Kidney capillary endothelial cell (primary cell): Measurements from ENCODE around the gene GOPC.
"Not testable (repeated sequence)": the region's sequence is repeated elsewhere in the genome, so short reads cannot be mapped to it uniquely, and the experiment has no call there.

Experiments
- DNase-seq: peaks from one replicate; pipeline ENCODE4 v3.0.0-alpha.2; 2018; ENCODE audit warnings: low spot score

GOPC gene

GRCh38 chr6:117548797-117549301 is 53.5 kb downstream of the GOPC start:
- peak; percentile 89 for DNase-seq

DNA sequence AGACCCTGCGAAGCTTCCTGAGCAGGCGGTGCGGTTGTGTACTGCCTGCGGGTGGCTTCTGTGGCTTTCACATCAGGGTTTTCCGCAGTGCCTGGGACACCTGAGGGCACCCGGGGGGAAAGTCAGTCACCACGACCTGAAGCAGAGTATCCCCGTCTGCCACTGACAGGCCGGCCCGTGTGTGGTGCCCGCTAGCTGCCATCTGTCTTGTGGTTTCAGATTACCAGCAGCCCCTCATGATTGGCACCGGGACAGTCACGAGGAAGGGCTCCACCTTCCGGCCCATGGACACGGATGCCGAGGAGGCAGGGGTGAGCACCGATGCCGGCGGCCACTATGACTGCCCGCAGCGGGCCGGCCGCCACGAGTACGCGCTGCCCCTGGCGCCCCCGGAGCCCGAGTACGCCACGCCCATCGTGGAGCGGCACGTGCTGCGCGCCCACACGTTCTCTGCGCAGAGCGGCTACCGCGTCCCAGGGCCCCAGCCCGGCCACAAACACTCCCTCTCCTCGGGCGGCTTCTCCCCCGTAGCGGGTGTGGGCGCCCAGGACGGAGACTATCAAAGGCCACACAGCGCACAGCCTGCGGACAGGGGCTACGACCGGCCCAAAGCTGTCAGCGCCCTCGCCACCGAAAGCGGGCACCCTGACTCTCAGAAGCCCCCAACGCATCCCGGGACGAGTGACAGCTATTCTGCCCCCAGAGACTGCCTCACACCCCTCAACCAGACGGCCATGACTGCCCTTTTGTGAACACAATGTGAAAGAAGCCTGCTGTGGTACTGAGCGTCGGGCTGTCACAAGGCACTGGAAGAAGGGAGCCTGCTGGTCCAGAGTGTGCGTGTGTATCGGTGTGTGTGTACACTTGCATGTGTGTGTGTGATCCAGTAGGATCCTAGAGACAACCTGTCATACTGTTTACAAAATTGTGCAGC is 54.4 kb downstream of the GOPC start:
- no peak for DNase-seq

DNA sequence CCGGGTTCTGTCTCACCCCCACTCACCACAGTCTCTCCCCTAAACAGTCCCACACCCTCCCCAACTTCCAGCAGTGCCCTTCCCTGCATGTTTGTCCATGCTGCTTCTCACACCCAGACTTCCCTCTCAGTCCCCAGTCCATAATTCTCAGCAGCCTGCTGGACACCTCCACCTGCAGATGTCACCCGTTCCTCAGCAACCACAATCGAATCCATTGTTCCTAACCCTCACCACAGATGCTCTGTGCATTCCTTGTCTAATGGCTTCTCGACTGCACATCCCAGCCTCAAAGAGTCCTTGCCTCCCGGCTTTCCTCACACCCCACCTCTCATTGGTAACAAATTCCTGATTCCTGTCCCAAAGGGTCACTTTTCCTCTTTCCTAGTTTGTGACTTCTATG is 55.6 kb downstream of the GOPC start:
- no peak for DNase-seq

DNA sequence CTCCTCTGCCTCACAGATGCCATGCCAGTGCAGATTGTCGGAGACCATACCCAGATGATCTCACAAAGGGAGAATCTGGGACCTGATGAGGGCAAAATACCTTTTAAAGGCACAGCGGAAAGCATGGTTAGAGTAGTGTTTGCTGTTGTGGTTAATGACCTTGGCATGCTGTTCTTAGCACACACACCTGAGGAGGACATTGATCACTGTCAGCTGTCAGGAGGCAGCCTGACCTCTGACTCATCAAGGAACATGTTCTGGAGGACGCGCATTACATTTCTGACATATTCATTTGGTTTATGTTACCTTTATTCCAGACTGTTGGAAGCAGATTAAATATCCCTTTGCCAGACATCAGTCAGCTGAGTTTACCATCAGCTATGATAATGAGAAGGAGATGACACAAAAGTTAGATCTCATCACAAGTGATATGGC is 57.1 kb downstream of the GOPC start:
- no peak for DNase-seq

DNA sequence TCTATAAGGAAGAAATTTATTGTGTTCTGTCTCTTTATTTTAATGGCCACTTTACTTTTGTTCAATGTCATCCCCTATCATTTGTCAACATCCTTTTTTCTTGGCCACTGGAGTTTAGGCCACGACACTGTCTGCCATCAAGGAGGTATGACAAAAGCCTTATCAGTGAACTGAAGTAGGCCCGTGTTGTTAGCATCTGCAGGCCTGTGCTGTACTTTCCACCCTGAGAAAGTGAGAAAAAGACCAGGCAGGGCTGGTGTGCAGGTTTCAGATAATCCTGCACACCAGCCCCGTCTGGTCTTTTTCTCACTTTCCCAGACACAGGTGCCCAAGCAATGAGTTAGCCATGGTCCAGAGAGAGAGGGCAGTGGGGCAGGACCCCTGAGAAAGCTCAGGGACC is 57.6 kb downstream of the GOPC start:
- no peak for DNase-seq

DNA sequence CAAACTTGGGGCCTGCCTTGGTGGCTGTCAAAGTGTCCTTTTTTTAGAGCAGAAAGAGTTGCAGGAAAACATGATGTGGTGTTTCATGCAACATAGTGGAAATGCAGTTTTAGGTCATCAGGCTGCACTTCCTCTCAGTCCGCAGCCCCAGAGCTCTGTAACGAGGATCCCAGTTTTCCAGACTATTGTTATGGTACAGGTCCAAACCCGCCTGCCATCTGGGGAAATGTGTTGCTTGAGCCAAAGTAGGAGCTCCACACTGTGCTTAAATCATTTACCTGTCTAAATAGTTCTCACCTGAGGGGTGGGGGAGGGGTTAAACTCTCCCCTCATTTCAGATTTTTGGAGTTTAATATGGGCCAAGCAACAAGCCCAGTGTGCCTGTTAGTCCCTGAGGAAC is 59.8 kb downstream of the GOPC start:
- no peak for DNase-seq

GRCh38 chr6:117540670-117541069 is 61.6 kb downstream of the GOPC start:
- DNase-seq, result no peak

DNA sequence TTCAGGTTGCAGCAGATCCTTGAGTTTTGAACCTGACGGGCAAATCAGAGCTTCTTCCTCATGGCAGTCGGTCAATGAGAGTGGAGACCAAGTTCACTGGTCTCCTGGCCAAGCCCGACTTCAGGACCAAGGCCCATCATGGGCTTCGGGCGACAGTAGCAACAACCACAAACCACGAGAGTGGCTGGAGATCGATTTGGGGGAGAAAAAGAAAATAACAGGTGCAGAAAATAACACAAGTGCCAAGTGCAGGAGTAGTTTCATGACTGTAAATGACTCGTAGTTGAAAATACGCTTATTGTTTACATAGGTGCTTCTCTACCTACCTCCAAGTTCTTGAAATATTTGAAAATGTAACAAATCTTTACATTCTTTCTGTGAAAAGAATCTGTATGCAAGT is 63.7 kb downstream of the GOPC start:
- DNase-seq, result no peak

GRCh38 chr6:117536317-117536716 is 66.0 kb downstream of the GOPC start:
- DNase-seq, result no peak

GRCh38 chr6:117534974-117535373 is 67.3 kb downstream of the GOPC start:
- peak; percentile 32 for DNase-seq

DNA sequence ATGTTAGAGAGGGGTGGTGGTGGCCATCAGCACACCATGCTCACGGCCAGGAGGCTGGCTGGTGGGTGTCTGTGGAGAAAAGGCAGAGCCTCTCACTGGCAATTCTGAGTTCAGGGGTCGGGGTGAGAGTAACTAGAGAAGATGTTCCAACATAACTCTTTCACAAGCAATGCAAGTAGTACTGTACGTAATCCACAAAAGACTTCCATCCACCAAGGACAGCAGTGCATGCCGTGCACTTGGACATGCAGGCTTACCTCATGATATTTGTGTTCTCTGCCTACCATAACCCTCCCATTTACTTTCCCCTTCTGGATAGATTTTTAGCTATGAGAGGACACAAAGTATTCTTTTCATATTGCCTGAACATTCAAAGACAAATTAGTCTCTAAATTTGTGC is 68.5 kb downstream of the GOPC start:
- no peak for DNase-seq

DNA sequence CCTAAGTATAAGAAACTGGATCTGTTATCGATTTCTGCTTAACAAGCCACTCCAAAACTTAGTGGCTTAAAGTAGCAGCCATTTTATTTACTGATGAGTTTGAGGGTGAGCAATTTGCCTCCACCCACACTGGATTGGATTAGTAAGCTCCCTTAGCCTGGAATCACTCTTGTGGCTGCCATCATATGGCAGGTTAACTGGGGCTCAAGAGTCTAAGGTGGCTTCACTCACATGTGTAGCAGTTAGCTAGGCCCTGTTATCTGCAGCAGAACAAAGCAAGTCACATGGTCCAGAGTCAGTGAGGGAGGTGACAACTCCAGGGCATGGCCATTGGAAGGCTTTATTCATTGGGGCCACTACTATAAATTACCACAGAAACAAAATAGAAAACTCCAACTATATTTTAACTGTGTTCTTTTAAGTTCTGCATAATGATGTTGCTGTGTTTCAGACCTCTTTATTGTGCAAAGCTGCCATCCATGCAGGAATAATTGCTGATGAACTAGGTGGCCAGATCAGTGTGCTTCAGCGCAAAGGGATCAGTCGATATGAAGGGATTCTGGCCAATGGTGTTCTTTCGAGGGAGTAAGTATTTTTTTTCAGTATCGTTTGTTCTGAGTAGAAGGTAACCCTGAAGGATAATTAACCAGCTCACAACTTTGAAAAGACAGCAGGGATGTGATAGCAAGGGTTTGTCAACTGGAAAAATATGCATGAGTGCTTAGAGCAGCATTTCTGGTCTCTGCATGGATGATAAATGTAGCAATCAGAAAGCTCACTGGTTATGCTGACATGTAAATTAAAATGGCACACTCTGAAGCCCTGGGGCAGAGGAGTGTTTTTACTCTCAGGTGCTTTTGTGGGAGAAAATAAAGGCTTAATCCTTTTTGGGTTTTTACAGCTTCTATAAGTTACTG is 70.2 kb downstream of the GOPC start:
- DNase-seq, result no peak

- DNase-seq, result no peak
Observed at GRCh38 chr6:117531346-117531745, 71.0 kb downstream of the GOPC start.

DNA sequence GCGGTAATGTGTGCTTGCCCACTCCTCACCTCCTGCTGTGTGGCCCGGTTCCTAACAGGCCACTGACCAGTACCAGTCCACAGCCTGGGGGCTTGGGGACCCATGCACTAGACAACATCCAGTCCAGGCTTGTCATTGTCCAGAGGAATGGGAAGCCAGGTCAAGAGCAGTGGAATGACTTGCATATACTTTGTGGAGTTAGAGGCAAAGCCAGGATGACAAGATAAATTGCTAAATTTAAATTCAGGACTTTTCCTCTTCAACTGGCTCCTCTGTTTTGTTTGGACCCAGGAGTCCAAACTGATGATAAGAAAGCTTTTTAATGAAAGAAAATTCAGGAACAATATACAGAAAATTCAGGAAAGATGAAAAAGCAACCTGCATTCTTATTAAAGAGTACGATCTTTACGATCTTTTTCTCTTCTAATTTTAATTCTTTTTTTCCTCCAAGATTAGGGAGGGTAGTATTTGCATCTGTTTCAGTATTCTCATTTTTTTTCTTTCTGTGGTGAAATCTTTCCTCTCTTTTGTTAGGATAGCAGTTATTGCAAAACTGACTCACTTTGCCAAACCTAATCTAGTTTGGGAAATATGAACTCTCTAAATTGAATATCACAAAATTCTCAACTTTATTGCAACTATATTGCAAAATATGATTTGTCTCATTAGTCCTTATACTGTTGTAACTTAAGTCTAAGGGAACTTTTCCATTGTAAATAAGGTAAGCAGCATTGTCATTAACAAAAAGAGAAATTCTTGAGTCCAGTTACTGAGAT is 71.7 kb downstream of the GOPC start:
- DNase-seq, result no peak

DNA sequence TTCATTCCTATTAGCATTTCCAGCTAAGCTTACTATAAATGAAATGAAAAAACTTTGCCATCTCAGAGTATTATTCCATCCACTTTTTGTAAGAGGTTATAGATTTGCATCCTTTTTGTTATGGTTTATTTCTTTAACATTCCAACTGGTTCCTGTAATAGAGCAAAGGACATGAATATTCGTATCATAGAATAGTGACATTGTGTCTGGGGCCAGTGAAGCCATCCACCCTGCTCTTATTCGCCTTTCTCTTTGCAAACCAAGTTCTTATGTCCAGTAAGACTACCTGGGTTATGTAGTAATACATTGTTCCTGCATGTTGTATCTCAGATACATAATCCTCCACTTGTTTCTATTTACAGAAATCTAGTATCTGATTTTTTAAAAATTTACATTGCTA is 76.7 kb downstream of the GOPC start:
- no peak for DNase-seq

- no peak for DNase-seq
Observed at GRCh38 chr6:117521791-117522502, 80.4 kb downstream of the GOPC start.

- DNase-seq, result no peak
Observed at GRCh38 chr6:117520603-117521395, 81.5 kb downstream of the GOPC start.

- DNase-seq, result no peak
Observed at GRCh38 chr6:117518870-117519269, 83.4 kb downstream of the GOPC start.

- DNase-seq, result not testable (repeated sequence)
Observed at GRCh38 chr6:117517995-117518394, 84.3 kb downstream of the GOPC start.

- no peak for DNase-seq
Observed at GRCh38 chr6:117515326-117515725, 87.0 kb downstream of the GOPC start.
